Transverse colon (tissue), 4 donors: Measurements from ENCODE around the gene EHMT1. TPM values are rescaled to one million over a fixed set of nuclear protein-coding genes. Genes with fewer than 3 reads are reported as not detected.
"Not testable (repeated sequence)": the region's sequence is repeated elsewhere in the genome, so short reads cannot be mapped to it uniquely, and the experiment has no call there.

ENCODE experiments used
- DNase-seq: peaks from one replicate; pipeline ENCODE4 v3.0.0-alpha.2; 2019
- H3K27ac ChIP-seq, 4 donors: fragments of 200-600 bp; sonication (generic); 2 replicates each; pipeline ENCODE4 v1.5.1; 2016 to 2018; ENCODE audit warnings: inconsistent platforms in 4 of 4
- H3K27me3 ChIP-seq: fragments of 200-600 bp; sonication (generic); 2 replicates; pipeline ENCODE4 v1.5.1; 2017; ENCODE audit warnings: inconsistent platforms
- H3K36me3 ChIP-seq, 4 donors: fragments of 200-600 bp; sonication (generic); 2 replicates each; pipeline ENCODE4 v1.5.1; 2017 to 2019; ENCODE audit warnings: inconsistent platforms in 4 of 4
- H3K4me1 ChIP-seq, 4 donors: fragments of 200-600 bp; sonication (generic); 2 replicates each; pipeline ENCODE4 v1.5.1; 2017 to 2020; ENCODE audit warnings: inconsistent platforms in 4 of 4
- H3K4me3 ChIP-seq, 4 donors: fragments of 200-600 bp; sonication (generic); 1 replicate in 1 of 4; 2 replicates in 3 of 4; pipeline versions ENCODE4 v1.5.1 to v1.6.1; 2017 to 2019; ENCODE audit warnings: inconsistent platforms in 4 of 4
- H3K9me3 ChIP-seq, 2 donors: fragments of 200-600 bp; sonication (generic); 2 replicates each; pipeline ENCODE4 v1.5.1; 2017 to 2019; ENCODE audit warnings: inconsistent platforms in 2 of 2
- CTCF ChIP-seq, 5 experiments: fragments of 200-600 bp in 3 of 5; fragments of 450-650 bp in 2 of 5; sonication (generic) in 3 of 5; IDR thresholded peaks; 1 replicate in 2 of 5; 2 replicates in 3 of 5; pipeline ENCODE4 v1.5.1; 2016 to 2017; ENCODE audit warnings: antibody characterized with exemption in 5 of 5, inconsistent platforms in 3 of 5, mild to moderate bottlenecking in 2 of 5, moderate library complexity in 1 of 5
- EP300 ChIP-seq: sonication (generic); formaldehyde crosslinking; IDR thresholded peaks from one replicate; pipeline ENCODE4 v1.6.1; 2017; ENCODE audit warnings: antibody characterized with exemption, low read depth
- POLR2A ChIP-seq: fragments of 450-650 bp; IDR thresholded peaks from one replicate; pipeline ENCODE4 v1.6.1; 2016; ENCODE audit warnings: antibody characterized with exemption, mild to moderate bottlenecking, moderate library complexity
- POLR2AphosphoS5 ChIP-seq, 3 donors: sonication (generic); formaldehyde crosslinking; IDR thresholded peaks; one replicate each; pipeline ENCODE4 v1.6.1; 2016; ENCODE audit warnings: antibody characterized with exemption in 3 of 3
- WGBS, 2 donors: methylation state at CpG; one replicate each; pipeline ENCODE4 v1.1.5; 2018; ENCODE audit warnings: low coverage in 1 of 2; 5-methylcytosine and 5-hydroxymethylcytosine counted together
- in situ Hi-C, 4 donors: fragments of 200-750 bp; cut with MboI; loops; one replicate each; pipeline versions ENCODE4 v1.15.0 to v1.15.1; 2017; ENCODE audit warnings: low sequenced_read_pairs in 3 of 4, low pct_ligation_motif_present in 1 of 4, low pct_unique_long_range_greater_than_20kb in 1 of 4
- intact Hi-C: fragments of 100-400 bp; cut with DNase I; formaldehyde crosslinking; loops from one replicate; pipeline ENCODE4 v1.15.1; 2023; ENCODE audit warnings: low total_unique reads
- total RNA-seq, 4 donors: library from RNA; depleted of rRNA; stranded (reverse); fragments of >200 nt; gene quantifications; one replicate each; pipeline ENCODE4 v1.1.0, GENCODE V29; 2016

The EHMT1 gene
- total RNA-seq, 4 donors from 2014 or later = 93.8 to 184 (median 139) TPM

GRCh38 chr9:137804908-137805630 is 186.3 kb downstream of the EHMT1 start:
- H3K9me3 ChIP-seq = no peaks in the 10 kb centered on the region
- whole genome bisulfite sequencing, 2 donors = 92 to 100% methylated on average over 13 to 14 of the region's 14 CpGs
- TF ChIP-seq EP300 = no peak
- no peak for TF ChIP-seq POLR2A
- no peak for TF ChIP-seq POLR2AphosphoS5 (IDR thresholded peaks at IDR 0.05)
- no peak for TF ChIP-seq CTCF (IDR thresholded peaks at IDR 0.05)
- no peak overlapping the region for H3K27ac ChIP-seq
- no peaks in the 10 kb centered on the region for H3K27me3 ChIP-seq
- H3K4me1 ChIP-seq = no peaks in the 10 kb centered on the region
- H3K36me3 ChIP-seq = peaks cover 0 to 19% (median 8%) of the 10 kb centered on the region in 4 donors
- intact Hi-C loops (no loop called here), in situ Hi-C loops (no loop called here)
- no peak overlapping the region for H3K4me3 ChIP-seq
- DNase-seq = no peak

- Histone ChIP-seq H3K4me1 (no peaks in the 10 kb centered on the region), H3K27me3 (no peaks in the 10 kb centered on the region), H3K36me3 (peaks cover 0 to 9% (median 2%) of the 10 kb centered on the region in 4 donors), H3K9me3 (no peaks in the 10 kb centered on the region), H3K4me3 (no peak overlapping the region), H3K27ac (no peak overlapping the region)
- WGBS, 2 donors = 67 to 89% methylated on average over 1 to 21 of the region's 22 CpGs
- TF ChIP-seq POLR2A (no peak), POLR2AphosphoS5 (IDR thresholded peaks at IDR 0.05) (no peak), CTCF (IDR thresholded peaks at IDR 0.05) (no peak), EP300 (no peak)
- in situ Hi-C loops (no loop called here), intact Hi-C loops (no loop called here)
- DNase-seq = no peak
Observed at GRCh38 chr9:137807721-137808703, 189.2 kb downstream of the EHMT1 start.

GRCh38 chr9:137809040-137809576 is 190.3 kb downstream of the EHMT1 start:
- H3K9me3 ChIP-seq = no peaks in the 10 kb centered on the region
- no peak overlapping the region for H3K4me3 ChIP-seq
- peaks cover 0 to 17% (median 3%) of the 10 kb centered on the region in 4 donors for H3K36me3 ChIP-seq
- DNase-seq = no peak
- H3K27ac ChIP-seq = no peak overlapping the region
- no peaks in the 10 kb centered on the region for H3K27me3 ChIP-seq
- intact Hi-C loops (no loop called here), in situ Hi-C loops (no loop called here)
- H3K4me1 ChIP-seq = no peaks in the 10 kb centered on the region
- TF ChIP-seq POLR2A (no peak), CTCF (IDR thresholded peaks at IDR 0.05) (no peak), POLR2AphosphoS5 (IDR thresholded peaks at IDR 0.05) (no peak), EP300 (no peak)
- WGBS, 2 donors = 58 to 95% methylated on average over 3 to 23 of the region's 23 CpGs

GRCh38 chr9:137809726-137810450 is 191.1 kb downstream of the EHMT1 start:
- intact Hi-C loops, DNase-seq, H3K27ac ChIP-seq, H3K4me1 ChIP-seq, in situ Hi-C loops, H3K27me3 ChIP-seq, H3K4me3 ChIP-seq, H3K9me3 ChIP-seq: not testable (repeated sequence)
- 83 to 92% methylated on average over 1 to 68 of the region's 69 CpGs for WGBS, 2 donors
- H3K36me3 ChIP-seq = peaks cover 0 to 17% (median 7%) of the 10 kb centered on the region in 4 donors
